HG03354 (cell line): Measurements from ENCODE around the gene ZNF335.

Source experiments
- ATAC-seq: cut with Tn5 transposase; IDR thresholded peaks from one replicate; pipeline ENCODE4 v1.9.1; 2021; ENCODE audit warnings: mild to moderate bottlenecking; ENCODE audit not compliant: unreplicated experiment, poor library complexity, severe bottlenecking

The ZNF335 gene, protein sequence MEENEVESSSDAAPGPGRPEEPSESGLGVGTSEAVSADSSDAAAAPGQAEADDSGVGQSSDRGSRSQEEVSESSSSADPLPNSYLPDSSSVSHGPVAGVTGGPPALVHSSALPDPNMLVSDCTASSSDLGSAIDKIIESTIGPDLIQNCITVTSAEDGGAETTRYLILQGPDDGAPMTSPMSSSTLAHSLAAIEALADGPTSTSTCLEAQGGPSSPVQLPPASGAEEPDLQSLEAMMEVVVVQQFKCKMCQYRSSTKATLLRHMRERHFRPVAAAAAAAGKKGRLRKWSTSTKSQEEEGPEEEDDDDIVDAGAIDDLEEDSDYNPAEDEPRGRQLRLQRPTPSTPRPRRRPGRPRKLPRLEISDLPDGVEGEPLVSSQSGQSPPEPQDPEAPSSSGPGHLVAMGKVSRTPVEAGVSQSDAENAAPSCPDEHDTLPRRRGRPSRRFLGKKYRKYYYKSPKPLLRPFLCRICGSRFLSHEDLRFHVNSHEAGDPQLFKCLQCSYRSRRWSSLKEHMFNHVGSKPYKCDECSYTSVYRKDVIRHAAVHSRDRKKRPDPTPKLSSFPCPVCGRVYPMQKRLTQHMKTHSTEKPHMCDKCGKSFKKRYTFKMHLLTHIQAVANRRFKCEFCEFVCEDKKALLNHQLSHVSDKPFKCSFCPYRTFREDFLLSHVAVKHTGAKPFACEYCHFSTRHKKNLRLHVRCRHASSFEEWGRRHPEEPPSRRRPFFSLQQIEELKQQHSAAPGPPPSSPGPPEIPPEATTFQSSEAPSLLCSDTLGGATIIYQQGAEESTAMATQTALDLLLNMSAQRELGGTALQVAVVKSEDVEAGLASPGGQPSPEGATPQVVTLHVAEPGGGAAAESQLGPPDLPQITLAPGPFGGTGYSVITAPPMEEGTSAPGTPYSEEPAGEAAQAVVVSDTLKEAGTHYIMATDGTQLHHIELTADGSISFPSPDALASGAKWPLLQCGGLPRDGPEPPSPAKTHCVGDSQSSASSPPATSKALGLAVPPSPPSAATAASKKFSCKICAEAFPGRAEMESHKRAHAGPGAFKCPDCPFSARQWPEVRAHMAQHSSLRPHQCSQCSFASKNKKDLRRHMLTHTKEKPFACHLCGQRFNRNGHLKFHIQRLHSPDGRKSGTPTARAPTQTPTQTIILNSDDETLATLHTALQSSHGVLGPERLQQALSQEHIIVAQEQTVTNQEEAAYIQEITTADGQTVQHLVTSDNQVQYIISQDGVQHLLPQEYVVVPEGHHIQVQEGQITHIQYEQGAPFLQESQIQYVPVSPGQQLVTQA (N-terminal part only)

GRCh38 chr20:45971675-45972499 is at the start of gene ZNF335:
Gene ZNF335, minus strand, starts transcription at chr20:45972203. Its CDS starts 793 bp downstream, at chr20:45971410.
- ATAC-seq, result peak; percentile 78

- ATAC-seq, result no peak
Observed at GRCh38 chr20:46020555-46020954, 48.6 kb upstream of the ZNF335 start.

GRCh38 chr20:46018611-46019010 is 46.6 kb upstream of the ZNF335 start:
- ATAC-seq, result no peak

DNA sequence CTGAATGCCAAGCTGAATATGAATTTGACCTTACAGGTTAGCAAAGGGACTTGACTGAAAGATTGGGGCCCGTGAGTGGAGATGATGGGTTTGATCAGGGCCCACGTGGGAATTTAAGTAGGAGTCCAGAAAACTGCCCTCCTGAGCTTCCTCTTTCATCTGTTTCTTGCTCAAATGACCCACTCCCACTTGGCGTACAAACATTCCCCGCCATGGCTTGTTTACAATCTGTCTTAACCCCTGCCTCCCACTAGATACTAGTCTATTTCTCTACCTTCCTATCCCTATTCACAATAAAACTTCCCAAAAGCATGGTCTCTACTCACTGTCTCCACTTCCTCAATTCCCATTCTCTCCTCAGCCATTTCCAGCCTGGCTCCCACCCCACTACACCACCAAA is 46.1 kb upstream of the ZNF335 start:
- ATAC-seq, result no peak

GRCh38 chr20:46017272-46017671 is 45.3 kb upstream of the ZNF335 start:
- no peak for ATAC-seq

DNA sequence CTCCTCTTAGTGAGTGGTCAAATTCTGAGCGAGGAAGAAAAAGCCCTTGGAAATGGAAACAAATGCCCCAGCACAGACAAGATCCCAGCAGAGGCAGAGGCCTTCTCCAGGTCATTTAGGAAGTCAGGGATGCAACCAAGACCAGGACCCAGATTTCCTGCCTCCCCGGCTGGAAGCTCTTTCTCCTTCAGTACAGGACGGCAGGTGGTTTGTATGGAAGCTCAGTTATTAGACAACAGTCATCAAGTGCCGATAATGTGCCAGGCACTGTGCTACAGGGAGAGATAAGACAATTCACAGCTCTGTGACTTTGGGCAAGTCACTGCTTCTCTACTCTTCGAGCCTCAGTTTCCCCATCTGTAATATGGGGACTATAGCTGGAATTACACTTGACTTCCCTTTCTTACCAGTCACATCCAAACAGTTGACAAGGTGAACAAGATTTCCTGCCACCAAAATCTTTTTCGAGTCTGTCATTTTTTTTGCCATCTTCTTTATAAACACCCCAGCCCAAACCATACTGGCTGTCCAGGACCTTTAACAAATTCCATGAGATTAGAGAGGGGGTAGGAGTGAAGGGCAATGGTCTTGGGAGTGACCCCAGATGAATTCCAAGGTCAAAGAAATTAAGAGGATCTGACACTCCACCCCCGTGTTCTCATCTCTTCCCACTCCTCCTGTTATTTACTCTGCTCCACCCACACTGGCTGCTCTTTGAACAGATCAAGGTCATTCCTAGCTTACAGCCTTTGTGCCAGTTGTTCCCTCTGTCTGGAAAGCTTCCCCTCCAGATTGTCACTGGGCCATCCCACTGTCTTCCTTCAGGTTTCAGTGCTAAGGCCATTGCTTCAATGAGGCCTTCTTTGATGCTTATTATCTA is 42.8 kb upstream of the ZNF335 start:
- no peak for ATAC-seq

DNA sequence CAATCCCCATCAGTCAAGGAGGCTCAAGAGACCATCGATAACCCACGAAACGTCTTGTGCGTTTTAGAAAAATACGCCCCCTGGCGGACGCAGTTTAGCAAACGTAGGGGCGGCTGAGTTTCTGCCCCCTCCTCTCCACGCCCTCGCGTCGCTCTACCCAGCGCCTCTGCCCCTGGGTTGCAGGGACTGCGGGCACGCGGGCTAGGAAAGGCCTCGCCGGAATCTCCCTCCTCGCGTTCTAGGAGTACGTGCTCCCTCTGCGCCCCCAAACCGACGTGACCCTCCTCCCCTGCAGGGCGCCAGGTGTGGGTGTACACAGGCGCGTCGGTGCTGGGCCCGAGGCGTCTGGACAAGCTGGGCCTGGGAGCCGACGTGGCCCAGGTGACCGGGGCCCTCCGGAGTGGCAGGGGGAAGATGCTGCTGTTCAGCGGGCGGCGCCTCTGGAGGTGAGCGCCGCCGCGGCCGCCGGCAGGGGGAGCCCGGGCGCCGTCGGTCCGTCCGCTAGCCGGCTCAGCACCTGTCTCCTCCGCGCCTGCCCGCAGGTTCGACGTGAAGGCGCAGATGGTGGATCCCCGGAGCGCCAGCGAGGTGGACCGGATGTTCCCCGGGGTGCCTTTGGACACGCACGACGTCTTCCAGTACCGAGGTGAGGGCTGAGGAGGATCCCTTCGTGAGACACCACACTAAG is 42.0 kb upstream of the ZNF335 start:
- ATAC-seq, result peak; percentile 71

GRCh38 chr20:46013322-46013828 is 41.4 kb upstream of the ZNF335 start:
- no peak for ATAC-seq

DNA sequence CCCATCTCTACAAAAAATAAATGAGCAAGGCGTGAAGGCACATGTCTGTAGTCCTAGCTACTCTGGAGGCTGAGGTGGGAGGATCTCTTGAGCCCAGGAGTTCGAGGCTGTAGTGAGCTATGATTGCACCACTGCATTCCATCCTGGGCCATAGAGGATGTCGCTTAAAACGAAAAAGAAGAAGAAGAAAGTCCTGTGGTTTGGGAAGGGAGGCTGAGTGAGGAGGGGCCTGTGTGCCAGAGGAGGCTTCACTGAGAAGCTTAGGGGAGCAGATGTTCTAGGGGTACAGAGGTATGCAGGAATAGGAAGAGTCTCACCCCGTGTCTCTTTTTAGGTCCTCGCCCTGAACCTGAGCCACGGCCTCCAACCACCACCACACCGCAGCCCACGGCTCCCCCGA is 40.9 kb upstream of the ZNF335 start:
- no peak for ATAC-seq

DNA sequence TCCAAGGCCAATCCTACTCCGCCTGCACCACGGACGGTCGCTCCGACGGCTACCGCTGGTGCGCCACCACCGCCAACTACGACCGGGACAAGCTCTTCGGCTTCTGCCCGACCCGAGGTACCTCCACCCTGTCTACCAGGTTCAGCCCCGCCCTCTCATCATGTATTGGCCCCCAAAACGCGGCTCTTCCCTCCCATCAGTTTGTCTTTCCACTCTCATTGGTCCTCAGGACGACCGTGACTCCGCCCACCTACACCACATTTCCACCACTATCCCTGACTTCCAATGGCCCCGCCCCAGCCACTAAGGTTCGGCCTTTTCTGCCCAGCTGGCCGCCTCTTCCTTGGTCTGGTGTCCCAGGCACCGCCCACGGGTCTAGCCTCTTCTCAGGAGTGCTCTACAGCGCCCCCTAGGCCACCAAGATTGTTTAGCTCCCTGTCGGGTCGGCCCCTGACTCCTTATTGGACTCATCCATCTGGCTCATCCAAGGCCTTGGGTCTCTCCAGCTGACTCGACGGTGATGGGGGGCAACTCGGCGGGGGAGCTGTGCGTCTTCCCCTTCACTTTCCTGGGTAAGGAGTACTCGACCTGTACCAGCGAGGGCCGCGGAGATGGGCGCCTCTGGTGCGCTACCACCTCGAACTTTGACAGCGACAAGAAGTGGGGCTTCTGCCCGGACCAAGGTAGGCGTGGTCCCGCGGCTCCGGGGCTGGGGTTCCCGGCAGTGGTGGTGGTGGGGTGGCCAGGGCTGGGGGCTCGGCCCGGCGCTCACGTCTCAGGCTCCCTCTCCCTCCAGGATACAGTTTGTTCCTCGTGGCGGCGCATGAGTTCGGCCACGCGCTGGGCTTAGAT is 39.9 kb upstream of the ZNF335 start:
- no peak for ATAC-seq

- ATAC-seq, result no peak
Observed at GRCh38 chr20:46010491-46011391, 38.7 kb upstream of the ZNF335 start.

- no peak for ATAC-seq
Observed at GRCh38 chr20:46009816-46010215, 37.8 kb upstream of the ZNF335 start.

DNA sequence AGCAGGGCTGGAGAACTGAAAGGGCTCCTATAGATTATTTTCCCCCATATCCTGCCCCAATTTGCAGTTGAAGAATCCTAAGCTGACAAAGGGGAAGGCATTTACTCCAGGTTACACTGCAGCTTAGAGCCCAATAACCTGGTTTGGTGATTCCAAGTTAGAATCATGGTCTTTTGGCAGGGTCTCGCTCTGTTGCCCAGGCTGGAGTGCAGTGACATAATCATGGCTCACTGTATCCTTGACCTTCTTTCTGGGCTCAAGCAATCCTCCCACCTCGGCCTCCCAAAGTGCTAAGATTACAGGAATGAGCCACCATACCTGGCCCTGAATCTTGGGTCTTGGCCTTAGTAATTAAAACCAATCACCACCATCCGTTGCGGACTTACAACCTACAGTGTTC is 35.7 kb upstream of the ZNF335 start:
- no peak for ATAC-seq

GRCh38 chr20:46006964-46007363 is 35.0 kb upstream of the ZNF335 start:
- no peak for ATAC-seq

DNA sequence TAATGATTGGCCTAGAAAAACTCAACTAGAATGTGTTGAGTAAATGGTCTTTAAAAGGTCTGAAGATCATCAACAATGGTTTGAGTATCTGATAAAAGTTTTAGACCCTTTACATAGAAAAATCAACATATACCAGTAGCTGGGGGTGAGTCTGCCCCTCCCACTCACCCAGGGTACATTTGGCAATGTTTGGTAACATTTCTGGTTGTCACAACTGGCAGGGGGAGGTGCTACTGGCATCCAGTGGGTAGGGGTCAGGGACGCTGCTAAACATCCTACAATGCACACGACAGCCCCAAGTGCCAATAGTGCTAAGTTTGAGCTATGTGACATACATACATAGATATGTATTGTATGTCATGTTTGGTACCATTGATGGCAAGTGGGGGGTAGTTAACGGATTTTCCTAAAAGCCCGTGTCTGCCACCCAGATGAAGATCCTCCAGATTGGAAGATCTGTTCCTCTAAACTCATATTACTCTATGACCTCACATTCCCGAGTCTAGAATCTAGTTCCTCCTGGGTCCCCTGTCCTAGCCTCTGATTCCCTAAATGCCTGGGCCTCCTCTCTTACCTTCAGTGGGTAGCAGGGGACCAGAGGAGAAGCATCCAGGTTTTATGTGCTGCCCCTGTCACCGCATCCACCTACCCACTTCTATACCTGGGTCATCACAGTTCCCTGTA is 34.2 kb upstream of the ZNF335 start:
- ATAC-seq, result no peak
